ENCODE results near the gene UGGT2.
"Not testable (repeated sequence)": the region's sequence is repeated elsewhere in the genome, so short reads cannot be mapped to it uniquely, and the experiment has no call there.

UGGT2 gene

DNA sequence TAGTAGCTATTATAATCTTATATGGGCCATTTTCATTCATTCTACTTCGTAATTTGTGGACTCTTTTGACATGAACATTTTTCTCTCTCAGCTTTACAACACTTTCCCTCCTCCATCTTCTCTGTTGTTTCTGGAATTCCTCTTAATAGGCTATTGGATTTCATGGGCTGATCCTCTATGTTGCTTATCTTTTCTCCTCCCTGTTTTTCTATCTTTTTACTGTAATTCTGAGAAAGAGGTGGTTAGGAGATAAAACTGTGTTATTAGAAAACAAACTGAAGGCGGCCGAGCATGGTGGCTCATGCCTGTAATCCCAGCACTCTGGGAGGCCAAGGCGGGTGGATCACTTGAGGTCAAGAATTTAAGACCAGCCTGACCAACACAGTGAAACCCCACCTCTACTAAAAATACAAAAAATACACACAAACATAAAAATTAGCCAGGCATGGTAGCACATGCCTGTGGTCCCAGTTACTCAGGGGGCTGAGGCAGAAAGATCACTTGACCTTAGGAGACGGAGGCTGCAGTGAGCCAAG, 188.1 kb downstream of the UGGT2 start:
- TF ChIP-seq POLR2A (IDR thresholded peaks at IDR 0.05; ENCODE audit: low read depth, low read length) (no peak), SPI1 (IDR thresholded peaks at IDR 0.05; ENCODE audit: low read depth, low read length) (no peak), POU2F2 (IDR thresholded peaks at IDR 0.05; ENCODE audit: low read depth, low read length) (no peak), TAF1 (IDR thresholded peaks at IDR 0.05; ENCODE audit: low read depth, low read length) (no peak), POLR2AphosphoS5 (IDR thresholded peaks at IDR 0.05; ENCODE audit: low read depth, low read length) (no peak), PAX5 (IDR thresholded peaks at IDR 0.05; ENCODE audit: insufficient read depth, low read length, severe bottlenecking) (no peak)
- FAIRE-seq (no peak), DNase-seq (ENCODE audit: insufficient read length, low spot score) (no peak)

- no peak for TF ChIP-seq TAF1 (IDR thresholded peaks at IDR 0.05; ENCODE audit: low read depth, low read length)
- no peak for TF ChIP-seq PAX5 (IDR thresholded peaks at IDR 0.05; ENCODE audit: insufficient read depth, low read length, severe bottlenecking)
- no peak for TF ChIP-seq POLR2A (IDR thresholded peaks at IDR 0.05; ENCODE audit: low read depth, low read length)
- DNase-seq (ENCODE audit: insufficient read length, low spot score) (no peak), FAIRE-seq (no peak)
Measured at GRCh38 chr13:95862408-95862807, 190.8 kb downstream of the UGGT2 start.

DNA sequence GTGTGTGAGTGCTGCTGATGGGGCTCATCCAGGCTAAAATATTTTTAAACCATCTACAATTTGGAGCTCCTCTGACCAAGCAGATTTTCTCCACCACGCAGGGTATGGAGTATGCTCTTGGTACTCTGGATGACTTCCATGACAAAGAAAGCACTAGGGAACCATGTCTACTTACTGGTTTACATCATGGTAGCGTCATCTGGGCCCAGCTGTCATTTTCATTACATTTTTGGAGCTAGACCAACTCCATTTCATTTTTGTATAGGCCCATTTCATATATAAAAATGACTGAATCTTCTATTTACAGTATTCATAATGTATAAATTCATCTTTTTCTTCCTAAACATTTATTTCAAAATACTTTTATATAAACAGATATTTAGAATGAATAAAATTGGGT, 191.9 kb downstream of the UGGT2 start:
- no peak for DNase-seq (ENCODE audit: insufficient read length, low spot score)
- TF ChIP-seq PAX5 (IDR thresholded peaks at IDR 0.05; ENCODE audit: insufficient read depth, low read length, severe bottlenecking) (no peak), POLR2AphosphoS5 (IDR thresholded peaks at IDR 0.05; ENCODE audit: low read depth, low read length) (no peak), POLR2A (IDR thresholded peaks at IDR 0.05; ENCODE audit: low read depth, low read length) (no peak), TAF1 (IDR thresholded peaks at IDR 0.05; ENCODE audit: low read depth, low read length) (no peak), POU2F2 (IDR thresholded peaks at IDR 0.05; ENCODE audit: low read depth, low read length) (no peak), SPI1 (IDR thresholded peaks at IDR 0.05; ENCODE audit: low read depth, low read length) (no peak)
- no peak for FAIRE-seq

DNA sequence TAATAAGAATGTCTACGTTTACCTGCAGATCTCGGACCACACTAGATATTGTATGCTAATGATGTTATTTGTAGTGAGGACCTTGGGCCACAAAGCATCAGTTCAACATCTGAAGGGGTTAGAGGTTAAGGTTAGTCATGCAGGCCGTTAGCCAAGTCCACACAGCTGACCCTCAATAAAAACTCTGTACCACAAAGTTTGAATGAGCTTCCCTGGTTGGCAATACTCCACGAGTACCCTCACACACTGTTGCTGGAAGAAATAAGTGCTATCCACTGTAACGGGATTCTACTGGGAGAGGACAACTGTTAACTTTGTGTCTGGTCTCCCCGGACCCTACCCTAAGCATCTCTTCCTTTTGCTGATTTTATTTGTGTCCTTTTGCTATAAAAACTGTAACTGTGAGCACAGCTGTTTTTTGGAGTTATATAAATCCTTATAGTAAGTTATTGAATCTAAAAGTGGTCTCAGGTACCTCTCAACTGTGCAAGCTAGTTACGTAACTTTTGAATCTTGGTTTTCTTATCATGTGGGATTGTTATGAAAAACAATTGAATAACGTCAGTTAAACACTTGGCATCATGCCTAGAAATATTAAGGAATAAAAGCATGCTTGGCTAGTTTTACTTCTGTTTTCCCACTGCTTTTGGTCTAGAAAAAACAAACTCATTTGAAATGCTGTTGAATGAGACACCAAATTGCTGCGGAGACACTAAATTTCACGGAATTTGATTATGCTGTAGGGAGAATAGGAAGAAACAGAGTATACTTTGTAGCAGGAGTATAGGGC, 194.7 kb downstream of the UGGT2 start:
- DNase-seq (ENCODE audit: insufficient read length, low spot score) (no peak), FAIRE-seq (peak; percentile 20)
- TF ChIP-seq POLR2A (IDR thresholded peaks at IDR 0.05; ENCODE audit: low read depth, low read length) (no peak), SPI1 (IDR thresholded peaks at IDR 0.05; ENCODE audit: low read depth, low read length) (no peak), TAF1 (IDR thresholded peaks at IDR 0.05; ENCODE audit: low read depth, low read length) (no peak), POU2F2 (IDR thresholded peaks at IDR 0.05; ENCODE audit: low read depth, low read length) (no peak), POLR2AphosphoS5 (IDR thresholded peaks at IDR 0.05; ENCODE audit: low read depth, low read length) (no peak), PAX5 (IDR thresholded peaks at IDR 0.05; ENCODE audit: insufficient read depth, low read length, severe bottlenecking) (no peak)

DNA sequence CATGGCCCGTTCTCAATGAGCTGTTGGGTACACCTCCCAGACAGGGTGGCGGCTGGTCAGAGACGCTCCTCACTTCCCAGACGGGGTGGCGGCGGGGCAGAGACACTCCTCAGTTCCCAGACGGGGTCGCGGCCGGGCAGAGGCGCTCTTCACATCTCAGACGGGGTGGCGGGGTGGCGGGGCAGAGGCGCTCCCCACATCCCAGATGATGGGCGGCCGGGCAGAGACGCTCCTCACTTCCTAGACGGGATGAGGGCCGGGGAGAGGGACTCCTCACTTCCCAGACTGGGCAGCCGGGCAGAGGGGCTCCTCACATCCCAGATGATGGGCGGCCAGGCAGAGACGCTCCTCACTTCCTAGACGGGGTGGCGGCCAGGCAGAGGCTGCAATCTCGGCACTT, 207.5 kb downstream of the UGGT2 start:
- not testable (repeated sequence) for FAIRE-seq; DNase-seq (ENCODE audit: insufficient read length, low spot score)

GRCh38 chr13:95842898-95843297, 210.3 kb downstream of the UGGT2 start:
- no peak for FAIRE-seq
- DNase-seq (ENCODE audit: insufficient read length, low spot score), result no peak
- TF ChIP-seq POLR2AphosphoS5 (IDR thresholded peaks at IDR 0.05; ENCODE audit: low read depth, low read length), result no peak
- TF ChIP-seq PAX5 (IDR thresholded peaks at IDR 0.05; ENCODE audit: insufficient read depth, low read length, severe bottlenecking), result no peak
- TF ChIP-seq POU2F2 (IDR thresholded peaks at IDR 0.05; ENCODE audit: low read depth, low read length), result no peak
- no peak for TF ChIP-seq SPI1 (IDR thresholded peaks at IDR 0.05; ENCODE audit: low read depth, low read length)
- TF ChIP-seq TAF1 (IDR thresholded peaks at IDR 0.05; ENCODE audit: low read depth, low read length), result no peak
- TF ChIP-seq POLR2A (IDR thresholded peaks at IDR 0.05; ENCODE audit: low read depth, low read length), result no peak

- FAIRE-seq, result no peak
- TF ChIP-seq POU2F2 (IDR thresholded peaks at IDR 0.05; ENCODE audit: low read depth, low read length) (no peak), SPI1 (IDR thresholded peaks at IDR 0.05; ENCODE audit: low read depth, low read length) (no peak), POLR2A (IDR thresholded peaks at IDR 0.05; ENCODE audit: low read depth, low read length) (no peak), POLR2AphosphoS5 (IDR thresholded peaks at IDR 0.05; ENCODE audit: low read depth, low read length) (no peak), PAX5 (IDR thresholded peaks at IDR 0.05; ENCODE audit: insufficient read depth, low read length, severe bottlenecking) (no peak), TAF1 (IDR thresholded peaks at IDR 0.05; ENCODE audit: low read depth, low read length) (no peak)
Measured at GRCh38 chr13:95841894-95842293, 211.3 kb downstream of the UGGT2 start.

GRCh38 chr13:95834134-95834765, 219.0 kb downstream of the UGGT2 start:
- peak; percentile 17 for DNase-seq (ENCODE audit: insufficient read length, low spot score)
- peak; percentile 92 for FAIRE-seq
- TF ChIP-seq TAF1 (IDR thresholded peaks at IDR 0.05; ENCODE audit: low read depth, low read length) (no peak), POLR2AphosphoS5 (IDR thresholded peaks at IDR 0.05; ENCODE audit: low read depth, low read length) (no peak), SPI1 (IDR thresholded peaks at IDR 0.05; ENCODE audit: low read depth, low read length) (no peak), POLR2A (IDR thresholded peaks at IDR 0.05; ENCODE audit: low read depth, low read length) (no peak), PAX5 (IDR thresholded peaks at IDR 0.05; ENCODE audit: insufficient read depth, low read length, severe bottlenecking) (no peak)

More at GRCh38 chr13:95841894-95842293, 211.3 kb downstream of the UGGT2 start:
- no peak for DNase-seq (ENCODE audit: insufficient read length, low spot score)

- FAIRE-seq, result no peak
Measured at GRCh38 chr13:95833719-95834118, 219.5 kb downstream of the UGGT2 start.

More at GRCh38 chr13:95833719-95834118, 219.5 kb downstream of the UGGT2 start:
- DNase-seq (ENCODE audit: insufficient read length, low spot score), result no peak
- TF ChIP-seq TAF1 (IDR thresholded peaks at IDR 0.05; ENCODE audit: low read depth, low read length) (no peak), POLR2AphosphoS5 (IDR thresholded peaks at IDR 0.05; ENCODE audit: low read depth, low read length) (no peak), POLR2A (IDR thresholded peaks at IDR 0.05; ENCODE audit: low read depth, low read length) (no peak), POU2F2 (IDR thresholded peaks at IDR 0.05; ENCODE audit: low read depth, low read length) (no peak), PAX5 (IDR thresholded peaks at IDR 0.05; ENCODE audit: insufficient read depth, low read length, severe bottlenecking) (no peak), SPI1 (IDR thresholded peaks at IDR 0.05; ENCODE audit: low read depth, low read length) (no peak)
